Endothelial cell of umbilical vein (primary cell): ENCODE data around the gene DDOST. TPM values are rescaled to one million over a fixed set of nuclear protein-coding genes. Genes with fewer than 3 reads are reported as not detected.

ENCODE experiments used
- BruUV-seq: library from RNA; stranded (reverse); fragments of 400-500 nt; replicated peaks from 2 replicates; lab custom pipeline; 2021; lab: Mats Ljungman, UMichigan
- CTCF ChIA-PET: fragments of 300-600, 350-600 bp; sonication (Branson Sonifier 250); formaldehyde crosslinking; loops from one replicate; lab custom pipeline; 2021; ENCODE audit warnings: antibody characterized with exemption, inconsistent platforms; lab: Charles Lee
- POLR2A ChIA-PET: fragments of 300-600, 350-600 bp; sonication (Branson Sonifier 250); formaldehyde crosslinking; loops from one replicate; lab custom pipeline; 2021; ENCODE audit warnings: antibody characterized with exemption, inconsistent platforms; lab: Charles Lee
- DNase-seq: peaks from one replicate; pipeline ENCODE4 v3.0.0-alpha.2; 2011; ENCODE audit warnings: low read depth, low spot score
- FAIRE-seq: peaks from 2 replicates; lab custom pipeline; 2011; peaks lifted over from hg19 to GRCh38; lab: Jason Lieb, UNC
- H2AFZ ChIP-seq: 2 replicates; pipeline ENCODE4 v1.6.0; 2012; ENCODE audit warnings: low read depth, low read length, control low read depth, inconsistent platforms
- H3K27ac ChIP-seq: 2 replicates; pipeline ENCODE4 v1.5.1; 2011; ENCODE audit warnings: low read depth, mild to moderate bottlenecking, control low read depth, low read length, moderate library complexity; ENCODE audit not compliant: insufficient read depth
- H3K27me3 ChIP-seq, 2 experiments: 2 replicates each; pipeline versions ENCODE4 v1.6.0 to v1.6.1; 2011; ENCODE audit warnings: low read length in 2 of 2, mixed read lengths in 1 of 2; ENCODE audit not compliant: control insufficient read depth in 2 of 2, insufficient read depth in 2 of 2
- H3K36me3 ChIP-seq, 2 experiments: 2 replicates in 1 of 2; 3 replicates in 1 of 2; pipeline ENCODE4 v1.5.1; 2011; ENCODE audit warnings: low read length in 2 of 2, mild to moderate bottlenecking in 1 of 2, moderate library complexity in 1 of 2; ENCODE audit not compliant: control insufficient read depth in 2 of 2, insufficient read depth in 2 of 2; ENCODE audit errors: extremely low read depth in 1 of 2
- H3K4me1 ChIP-seq: 3 replicates; pipeline ENCODE4 v1.5.1; 2011; ENCODE audit warnings: mild to moderate bottlenecking, low read length; ENCODE audit not compliant: control insufficient read depth, insufficient read depth; ENCODE audit errors: extremely low read depth
- H3K4me2 ChIP-seq: 2 replicates; pipeline ENCODE4 v1.6.1; 2011; ENCODE audit warnings: low read length, control low read depth, mixed read lengths; ENCODE audit not compliant: insufficient read depth
- H3K4me3 ChIP-seq, 3 experiments: fragments of 200-600 bp in 1 of 3; sonication (generic), shearing (Covaris generic) in 1 of 3; replicated peaks in 1 of 3; 2 replicates each; pipeline ENCODE4 v1.5.1; 2011 to 2016; ENCODE audit warnings: control low read depth in 3 of 3, low read length in 3 of 3, mild to moderate bottlenecking in 2 of 3, inconsistent platforms in 1 of 3, low read depth in 1 of 3, moderate library complexity in 1 of 3; ENCODE audit not compliant: insufficient read depth in 1 of 3
- H3K79me2 ChIP-seq: 2 replicates; pipeline ENCODE4 v1.6.0; 2012; ENCODE audit warnings: low read length, inconsistent platforms; ENCODE audit not compliant: control insufficient read depth, insufficient read depth
- H3K9ac ChIP-seq: replicated peaks from 2 replicates; pipeline ENCODE3; 2011; ENCODE audit warnings: low read length, control low read depth; ENCODE audit not compliant: insufficient read depth; ENCODE audit errors: extremely low read depth
- H3K9me1 ChIP-seq: replicated peaks from 3 replicates; pipeline ENCODE4 v1.6.0; 2011; ENCODE audit warnings: mild to moderate bottlenecking, low read length; ENCODE audit not compliant: control insufficient read depth, insufficient read depth; ENCODE audit errors: extremely low read depth
- H3K9me3 ChIP-seq: replicated peaks from 2 replicates; pipeline ENCODE4 v1.5.1; 2012; ENCODE audit warnings: low read length, inconsistent platforms; ENCODE audit not compliant: control insufficient read depth, insufficient read depth
- H4K20me1 ChIP-seq: replicated peaks from 2 replicates; pipeline ENCODE3; 2011; ENCODE audit warnings: mild to moderate bottlenecking, low read length; ENCODE audit not compliant: control insufficient read depth, insufficient read depth; ENCODE audit errors: extremely low read depth
- CTCF ChIP-seq, 2 donors: IDR thresholded peaks; 1 replicate in 1 of 2; 2 replicates in 1 of 2; pipeline ENCODE4 v1.5.1; 2011; ENCODE audit warnings: low read length in 2 of 2, mild to moderate bottlenecking in 2 of 2, moderate library complexity in 2 of 2, control low read depth in 1 of 2, inconsistent platforms in 1 of 2, low read depth in 1 of 2; ENCODE audit not compliant: insufficient read depth in 1 of 2; ENCODE audit errors: extremely low read depth in 1 of 2
- EZH2 ChIP-seq: IDR thresholded peaks from 2 replicates; pipeline ENCODE4 v1.6.1; 2012; ENCODE audit warnings: borderline replicate concordance, low read depth, mild to moderate bottlenecking, moderate library complexity, low read length, inconsistent platforms; ENCODE audit not compliant: severe bottlenecking
- FOS ChIP-seq: IDR thresholded peaks from 2 replicates; pipeline ENCODE4 v1.6.1; 2011; ENCODE audit warnings: mild to moderate bottlenecking, low read length, moderate library complexity, borderline replicate concordance; ENCODE audit not compliant: insufficient read depth
- GATA2 ChIP-seq: IDR thresholded peaks from 2 replicates; pipeline ENCODE4 v1.7.0; 2011; ENCODE audit warnings: low read depth, mild to moderate bottlenecking, moderate library complexity, mixed read lengths, low read length; ENCODE audit not compliant: insufficient read length, insufficient read depth
- JUN ChIP-seq: IDR thresholded peaks from 2 replicates; pipeline ENCODE4 v1.6.1; 2011; ENCODE audit warnings: borderline replicate concordance, low read depth; ENCODE audit not compliant: insufficient read length, insufficient read depth
- MAX ChIP-seq: IDR thresholded peaks from 2 replicates; pipeline ENCODE4 v1.6.1; 2011; ENCODE audit not compliant: insufficient read depth, insufficient read length
- MYC ChIP-seq: IDR thresholded peaks from one replicate; pipeline ENCODE4 v1.6.1; 2011; ENCODE audit warnings: mild to moderate bottlenecking, low read depth, low read length
- POLR2A ChIP-seq: IDR thresholded peaks from 2 replicates; pipeline ENCODE4 v1.6.1; 2012; ENCODE audit warnings: low read depth, mild to moderate bottlenecking, control low read depth, low read length
- POLR2AphosphoS5 ChIP-seq: IDR thresholded peaks from 2 replicates; pipeline ENCODE4 v1.6.1; 2012; ENCODE audit warnings: low read depth, mild to moderate bottlenecking, control low read depth, low read length, moderate library complexity; ENCODE audit not compliant: insufficient read depth
- dilution Hi-C: fragments of 300-500 bp; cut with MboI; formaldehyde crosslinking; loops from one replicate; pipeline ENCODE4 v1.15.0; 2019; ENCODE audit warnings: low sequenced_read_pairs; ENCODE audit not compliant: extremely low pct_ligation_motif_present
- intact Hi-C: fragments of 100-400 bp; cut with micrococcal nuclease; formaldehyde crosslinking; loops from one replicate; pipeline ENCODE4 v1.10.0; 2022
- polyA plus RNA-seq, 4 experiments: library from polyadenylated mRNA; depleted of rRNA in 3 of 4; stranded (reverse) in 3 of 4; unstranded in 1 of 4; fragments of >200 nt; gene quantifications; 2 replicates each; pipeline versions ENCODE4 v1.2.1 to v1.2.3, GENCODE V29; 2011 to 2012; ENCODE audit warnings: missing spikeins in 1 of 4
- total RNA-seq: library from RNA; stranded (reverse); gene quantifications from 2 replicates; pipeline ENCODE4 v1.2.3, GENCODE V29; 2021

DDOST gene
- total and polyA plus RNA-seq, 2 donors (not counting 3 experiments of a cell fraction or from before 2014, with no cell fraction given): 319 to 533 TPM

GRCh38 chr1:20621012-20621411 is 40.2 kb downstream of the DDOST start:
- no peaks in the 10 kb centered on the region for H3K9me1 ChIP-seq
- BruUV-seq: no TSS peak
- H3K4me3 ChIP-seq: no peak overlapping the region
- TF ChIP-seq CTCF (IDR thresholded peaks at IDR 0.05; ENCODE audit: extremely low read depth in 1 of 2, insufficient read depth in 1 of 2, low read depth in 1 of 2, low read length in 2 of 2) (no peak), FOS (no peak)
- dilution Hi-C loops (no loop called here), intact Hi-C loops (no loop called here)
- no peaks in the 10 kb centered on the region for H3K79me2 ChIP-seq
- H4K20me1 ChIP-seq: no peaks in the 10 kb centered on the region
- no peaks in the 10 kb centered on the region for H3K4me1 ChIP-seq
- DNase-seq: no peak
- FAIRE-seq: no peak
- no peak overlapping the region for H3K9ac ChIP-seq
- H3K27me3 ChIP-seq: peaks cover 0 to 2% of the 10 kb centered on the region in 2 experiments
- H2AFZ ChIP-seq: no peak overlapping the region
- ChIA-PET CTCF (interaction anchor here (2.2 kb wide), 1 partner anchor 12 kb away, joined by 8 read pairs; the partner anchor contains the start of gene PINK1), POLR2A (no interaction called here)
- H3K9me3 ChIP-seq: no peaks in the 10 kb centered on the region
- H3K4me2 ChIP-seq: no peak overlapping the region
- H3K36me3 ChIP-seq: no peaks in the 10 kb centered on the region
- no peak overlapping the region for H3K27ac ChIP-seq

- DNase-seq (no peak), FAIRE-seq (no peak)
- Histone ChIP-seq H3K27me3 (peaks cover 0 to 2% of the 10 kb centered on the region in 2 experiments), H3K9me3 (no peaks in the 10 kb centered on the region), H4K20me1 (no peaks in the 10 kb centered on the region), H3K4me3 (no peak overlapping the region), H3K79me2 (no peaks in the 10 kb centered on the region), H2AFZ (no peak overlapping the region), H3K9me1 (no peaks in the 10 kb centered on the region), H3K27ac (no peak overlapping the region), H3K9ac (no peak overlapping the region), H3K4me2 (no peak overlapping the region), H3K36me3 (no peaks in the 10 kb centered on the region), H3K4me1 (no peaks in the 10 kb centered on the region)
- POLR2A ChIA-PET: no interaction called here
- dilution Hi-C loops (no loop called here), intact Hi-C loops (no loop called here)
- no TSS peak for BruUV-seq
- TF ChIP-seq GATA2: no peak
- no peak for TF ChIP-seq MYC
- TF ChIP-seq CTCF (IDR thresholded peaks at IDR 0.05; ENCODE audit: extremely low read depth in 1 of 2, insufficient read depth in 1 of 2, low read depth in 1 of 2, low read length in 2 of 2): no peak
- no peak for TF ChIP-seq FOS
- TF ChIP-seq MAX: no peak
- no peak for TF ChIP-seq EZH2
- TF ChIP-seq POLR2AphosphoS5: no peak
- TF ChIP-seq POLR2A: no peak
- no peak for TF ChIP-seq JUN
- CTCF ChIA-PET: interaction anchor here (2.2 kb wide), 1 partner anchor 13 kb away, joined by 8 read pairs; the partner anchor contains the start of gene PINK1
Observed at GRCh38 chr1:20619999-20620398, 41.2 kb downstream of the DDOST start.
